ENCODE results near the gene LRIT2.
A peak's percentile ranks its signal among the peaks of the same experiment; 100 is the strongest.

LRIT2 gene

GRCh38 chr10:84214046-84214572 lies 11.2 kb downstream of the LRIT2 start:
- no peak for DNase-seq (ENCODE audit: low read depth, low spot score)
- no peak overlapping the region for H3K4me3 ChIP-seq (ENCODE audit: low read length)

GRCh38 chr10:84213076-84213475 lies 12.3 kb downstream of the LRIT2 start:
- DNase-seq (ENCODE audit: low read depth, low spot score) = no peak
- H3K4me3 ChIP-seq (ENCODE audit: low read length) = no peak overlapping the region

GRCh38 chr10:84212014-84212413 lies 13.3 kb downstream of the LRIT2 start:
- no peak for DNase-seq (ENCODE audit: low read depth, low spot score)
- H3K4me3 ChIP-seq (ENCODE audit: low read length) = no peak overlapping the region

GRCh38 chr10:84211566-84211965 lies 13.8 kb downstream of the LRIT2 start:
- DNase-seq (ENCODE audit: low read depth, low spot score) = no peak

GRCh38 chr10:84208023-84208422 lies 17.3 kb downstream of the LRIT2 start:
- no peak for DNase-seq (ENCODE audit: low read depth, low spot score)
- no peak overlapping the region for H3K4me3 ChIP-seq (ENCODE audit: low read length)

More at GRCh38 chr10:84211566-84211965, 13.8 kb downstream of the LRIT2 start:
- no peak overlapping the region for H3K4me3 ChIP-seq (ENCODE audit: low read length)

- H3K4me3 ChIP-seq (ENCODE audit: low read length) = no peak overlapping the region
- DNase-seq (ENCODE audit: low read depth, low spot score) = no peak
These were observed 19.4 kb downstream of the LRIT2 start for GRCh38 chr10:84205853-84206525.

GRCh38 chr10:84205049-84205852 lies 20.1 kb downstream of the LRIT2 start:
- DNase-seq (ENCODE audit: low read depth, low spot score) = peak; percentile 44

GRCh38 chr10:84204610-84205009 lies 20.7 kb downstream of the LRIT2 start:
- H3K4me3 ChIP-seq (ENCODE audit: low read length) = no peak overlapping the region
- no peak for DNase-seq (ENCODE audit: low read depth, low spot score)

More at GRCh38 chr10:84205049-84205852, 20.1 kb downstream of the LRIT2 start:
- H3K4me3 ChIP-seq (ENCODE audit: low read length) = no peak overlapping the region

GRCh38 chr10:84204122-84204521 lies 21.2 kb downstream of the LRIT2 start:
- DNase-seq (ENCODE audit: low read depth, low spot score) = no peak
- no peak overlapping the region for H3K4me3 ChIP-seq (ENCODE audit: low read length)

GRCh38 chr10:84202349-84202748 lies 23.0 kb downstream of the LRIT2 start:
- H3K4me3 ChIP-seq (ENCODE audit: low read length) = no peak overlapping the region
- DNase-seq (ENCODE audit: low read depth, low spot score) = no peak

- H3K4me3 ChIP-seq (ENCODE audit: low read length) = no peak overlapping the region
- DNase-seq (ENCODE audit: low read depth, low spot score) = no peak
These were observed 23.7 kb downstream of the LRIT2 start for GRCh38 chr10:84201682-84202081.

GRCh38 chr10:84201244-84201606 lies 24.1 kb downstream of the LRIT2 start:
- no peak for DNase-seq (ENCODE audit: low read depth, low spot score)
- no peak overlapping the region for H3K4me3 ChIP-seq (ENCODE audit: low read length)

- H3K4me3 ChIP-seq (ENCODE audit: low read length) = no peak overlapping the region
- no peak for DNase-seq (ENCODE audit: low read depth, low spot score)
These were observed 24.7 kb downstream of the LRIT2 start for GRCh38 chr10:84200537-84201243.

GRCh38 chr10:84198206-84198915 lies 27.0 kb downstream of the LRIT2 start:
- H3K4me3 ChIP-seq (ENCODE audit: low read length) = no peak overlapping the region
- no peak for DNase-seq (ENCODE audit: low read depth, low spot score)

- H3K4me3 ChIP-seq (ENCODE audit: low read length) = no peak overlapping the region
- DNase-seq (ENCODE audit: low read depth, low spot score) = no peak
These were observed 27.7 kb downstream of the LRIT2 start for GRCh38 chr10:84197643-84198042.

- no peak overlapping the region for H3K4me3 ChIP-seq (ENCODE audit: low read length)
- DNase-seq (ENCODE audit: low read depth, low spot score) = no peak
These were observed 28.4 kb downstream of the LRIT2 start for GRCh38 chr10:84196941-84197340.

GRCh38 chr10:84196083-84196482 lies 29.3 kb downstream of the LRIT2 start:
- H3K4me3 ChIP-seq (ENCODE audit: low read length) = no peak overlapping the region
- DNase-seq (ENCODE audit: low read depth, low spot score) = peak; percentile 83

GRCh38 chr10:84195044-84195830 lies 30.1 kb downstream of the LRIT2 start:
- no peak overlapping the region for H3K4me3 ChIP-seq (ENCODE audit: low read length)
- DNase-seq (ENCODE audit: low read depth, low spot score) = no peak

Measured in Jurkat, Clone E6-1 (cell line).